ENCODE results near the gene C1orf21.
"Not testable (repeated sequence)": the region's sequence is repeated elsewhere in the genome, so short reads cannot be mapped to it uniquely, and the experiment has no call there.

The C1orf21 gene

DNA sequence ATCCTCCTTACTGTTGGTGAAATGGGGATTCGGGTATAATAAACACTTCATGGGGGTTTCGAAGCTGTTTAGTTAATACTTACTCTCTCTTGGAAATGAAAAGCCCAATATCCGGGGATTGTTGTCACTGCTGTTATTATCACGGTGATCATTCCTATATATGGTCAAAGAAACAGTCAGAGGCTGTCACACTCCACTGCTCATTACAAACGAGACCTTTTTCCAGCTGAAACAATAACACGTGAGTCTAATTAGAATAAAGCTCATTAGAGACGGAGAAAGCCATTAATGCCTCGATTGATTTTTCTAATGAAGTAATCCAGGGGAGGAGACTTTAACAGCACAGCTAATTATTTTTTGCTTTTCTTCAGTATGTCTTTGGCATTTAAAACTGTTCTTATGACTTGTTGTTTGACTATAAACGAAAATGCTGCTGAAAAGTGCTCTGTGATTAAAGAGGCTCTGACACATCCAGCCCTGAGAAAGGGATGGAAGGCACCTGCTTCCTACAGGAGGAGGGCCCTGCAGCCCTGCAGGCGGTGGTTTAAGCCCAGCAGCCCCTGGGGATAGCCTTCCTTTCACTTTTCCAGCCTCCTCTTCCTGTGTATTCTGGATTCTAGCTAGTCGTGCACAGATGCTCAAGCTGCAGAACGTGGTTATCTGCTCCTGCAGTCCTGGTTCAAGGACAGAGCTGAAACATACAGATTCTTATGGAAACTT is 224.2 kb downstream of the C1orf21 start:
- no peak for FAIRE-seq

DNA sequence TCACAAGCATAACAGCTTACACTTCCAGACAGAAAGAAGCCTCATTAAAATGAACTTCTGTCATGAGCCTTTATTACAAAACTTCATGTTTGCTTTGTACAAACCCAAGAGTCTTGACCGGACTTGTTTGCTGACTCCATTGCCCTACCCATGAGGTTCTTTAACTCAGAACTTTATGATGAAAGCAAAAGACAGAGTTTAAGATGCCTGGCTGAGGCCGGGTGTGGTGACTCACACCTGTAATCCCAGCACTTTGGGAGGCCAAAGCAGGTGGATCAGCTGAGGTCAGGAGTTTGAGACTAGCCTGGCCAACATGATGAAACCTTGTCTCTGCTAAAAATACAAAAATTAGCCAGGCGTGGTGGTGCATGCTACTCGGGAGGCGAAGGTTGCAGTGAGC is 225.4 kb downstream of the C1orf21 start:
- FAIRE-seq = not testable (repeated sequence)

DNA sequence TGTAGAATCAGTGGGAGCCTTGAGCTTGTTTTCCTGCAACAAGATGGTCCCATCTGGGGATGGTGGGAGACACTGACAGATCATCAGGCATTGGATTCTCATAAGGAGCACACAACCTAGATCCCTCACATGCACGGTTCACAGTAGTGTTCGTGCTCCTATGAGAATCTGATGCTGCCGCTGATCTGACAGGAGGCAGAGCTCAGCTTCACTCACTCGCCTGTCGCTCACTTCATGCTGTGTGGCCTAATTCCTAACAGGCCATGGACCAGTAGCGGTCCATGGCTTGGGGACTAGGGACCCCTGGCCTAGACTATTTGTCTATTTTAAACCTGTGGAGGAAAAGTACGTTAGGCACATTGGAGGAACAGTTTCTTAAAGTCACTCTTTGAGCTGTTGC is 227.8 kb downstream of the C1orf21 start:
- no peak for FAIRE-seq

DNA sequence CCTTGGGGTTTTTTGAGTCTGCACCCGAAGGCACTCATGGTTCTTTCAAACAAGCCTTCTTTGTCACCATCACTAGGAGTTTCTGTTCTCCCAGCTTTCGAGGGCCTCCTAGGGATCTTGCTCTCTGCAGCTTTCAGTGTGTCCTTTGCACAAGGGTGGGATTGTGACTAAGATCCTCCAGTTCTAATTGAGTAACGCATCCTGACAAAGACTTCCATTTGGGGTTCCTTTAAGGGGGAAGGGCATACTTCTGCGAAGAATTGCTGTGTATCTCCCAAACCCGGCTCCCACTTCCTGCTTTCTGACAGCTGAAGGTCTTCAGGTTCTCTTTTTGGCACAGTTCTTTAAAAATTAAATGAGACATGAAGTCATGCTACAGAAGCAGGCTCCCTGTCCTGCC is 228.5 kb downstream of the C1orf21 start:
- FAIRE-seq = no peak

DNA sequence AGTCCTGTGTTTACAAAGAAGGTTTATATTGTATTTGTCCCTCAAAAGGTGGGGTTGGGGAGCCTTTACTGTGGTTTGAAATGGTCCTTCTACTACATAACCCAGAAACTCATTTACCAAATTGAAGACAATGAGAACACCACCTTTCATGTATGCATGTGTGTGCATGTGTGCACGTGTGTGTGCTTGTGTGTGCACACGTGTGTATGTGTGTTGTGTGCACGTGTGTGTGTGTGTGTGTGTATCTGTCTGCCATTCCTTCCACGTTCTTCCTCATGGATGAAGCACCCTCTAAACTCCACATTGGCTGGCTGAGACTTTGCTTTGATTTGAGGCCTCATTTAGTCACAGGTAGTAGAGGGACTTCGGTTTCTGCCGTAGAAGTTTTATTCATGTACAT is 229.7 kb downstream of the C1orf21 start:
- FAIRE-seq = no peak

DNA sequence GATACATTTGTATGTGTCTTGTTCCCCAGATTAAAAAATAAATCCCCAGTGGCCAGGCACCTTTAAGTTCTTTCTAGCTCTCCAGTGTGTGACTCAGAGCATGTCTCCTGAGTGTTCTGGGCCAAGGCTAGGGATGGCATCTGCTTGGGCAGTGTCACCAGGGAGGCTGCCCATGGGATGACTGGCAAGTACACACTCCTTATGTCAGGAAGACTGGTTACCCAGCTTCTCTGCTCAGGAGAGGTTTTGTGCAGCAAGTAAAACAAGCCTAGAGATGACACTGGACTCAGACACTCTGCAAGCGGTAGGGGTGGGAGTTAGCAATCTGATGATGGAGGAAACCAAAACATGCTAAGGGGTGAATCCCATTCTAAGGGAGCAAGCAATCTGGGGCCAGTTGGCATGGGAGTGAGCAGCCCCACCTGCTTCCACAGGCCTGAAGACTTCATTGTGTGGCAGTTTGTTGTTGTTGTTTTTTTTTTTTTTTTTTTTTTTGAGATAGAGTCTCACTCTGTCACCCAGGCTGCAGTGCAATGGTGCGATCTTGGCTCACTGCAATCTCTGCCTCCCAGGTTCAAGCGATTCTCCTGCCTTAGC is 230.7 kb downstream of the C1orf21 start:
- FAIRE-seq = no peak

DNA sequence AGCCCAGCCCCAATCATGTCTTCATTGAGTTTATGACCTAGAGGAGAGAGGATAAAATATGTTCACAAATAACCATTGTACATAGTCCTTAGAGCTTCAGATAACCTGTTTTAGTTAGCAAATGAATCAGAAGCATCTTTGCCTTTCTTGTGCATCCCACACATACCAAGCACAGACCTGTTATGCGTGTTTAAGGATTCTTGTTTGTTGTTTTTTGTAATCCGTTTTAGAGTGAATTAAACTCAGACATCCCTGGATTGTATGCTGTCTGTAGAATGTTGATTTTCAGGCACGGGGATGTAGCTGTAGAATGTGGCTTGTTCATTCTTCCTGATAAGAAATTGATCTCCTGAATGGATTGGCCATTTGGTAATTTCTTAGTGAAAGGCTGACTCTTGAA is 232.0 kb downstream of the C1orf21 start:
- no peak for FAIRE-seq

DNA sequence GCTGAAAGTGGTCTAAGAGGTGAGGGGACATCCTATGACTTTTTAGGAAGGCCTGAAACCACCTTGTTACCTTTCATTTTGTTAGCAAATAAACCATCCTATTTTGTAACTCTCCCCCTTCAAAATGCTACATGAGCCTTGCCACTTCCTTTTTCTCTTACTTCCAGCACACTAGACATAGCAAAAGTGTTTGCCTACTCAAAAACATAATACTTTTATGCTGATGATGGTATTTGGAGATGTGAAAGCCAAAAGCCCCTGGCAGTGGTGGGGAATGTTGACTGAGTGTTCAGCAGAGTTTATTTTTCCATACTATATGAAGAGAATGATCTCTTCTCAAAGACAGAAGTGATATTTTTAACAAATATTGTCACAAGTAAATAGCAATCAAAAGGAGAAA is 233.6 kb downstream of the C1orf21 start:
- no peak for FAIRE-seq

DNA sequence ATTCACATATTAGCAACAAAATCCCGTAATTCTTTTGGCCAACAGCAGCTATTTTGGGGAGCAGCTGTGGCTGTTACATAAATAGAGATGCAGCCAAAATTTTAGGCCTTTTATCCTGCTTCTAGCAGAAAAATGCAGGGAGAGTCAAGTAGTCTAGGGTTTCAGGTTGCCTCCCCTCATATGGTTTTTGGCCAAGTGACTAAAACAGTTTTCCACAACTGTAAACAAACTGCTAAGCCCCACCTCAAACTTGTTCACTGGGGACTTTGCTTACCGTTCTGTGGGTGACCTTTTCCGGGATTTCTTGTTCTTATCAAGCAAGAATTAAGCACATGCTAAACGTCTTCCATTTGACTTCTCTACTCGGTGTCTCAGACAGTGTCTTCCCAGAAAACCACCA is 234.4 kb downstream of the C1orf21 start:
- no peak for FAIRE-seq

DNA sequence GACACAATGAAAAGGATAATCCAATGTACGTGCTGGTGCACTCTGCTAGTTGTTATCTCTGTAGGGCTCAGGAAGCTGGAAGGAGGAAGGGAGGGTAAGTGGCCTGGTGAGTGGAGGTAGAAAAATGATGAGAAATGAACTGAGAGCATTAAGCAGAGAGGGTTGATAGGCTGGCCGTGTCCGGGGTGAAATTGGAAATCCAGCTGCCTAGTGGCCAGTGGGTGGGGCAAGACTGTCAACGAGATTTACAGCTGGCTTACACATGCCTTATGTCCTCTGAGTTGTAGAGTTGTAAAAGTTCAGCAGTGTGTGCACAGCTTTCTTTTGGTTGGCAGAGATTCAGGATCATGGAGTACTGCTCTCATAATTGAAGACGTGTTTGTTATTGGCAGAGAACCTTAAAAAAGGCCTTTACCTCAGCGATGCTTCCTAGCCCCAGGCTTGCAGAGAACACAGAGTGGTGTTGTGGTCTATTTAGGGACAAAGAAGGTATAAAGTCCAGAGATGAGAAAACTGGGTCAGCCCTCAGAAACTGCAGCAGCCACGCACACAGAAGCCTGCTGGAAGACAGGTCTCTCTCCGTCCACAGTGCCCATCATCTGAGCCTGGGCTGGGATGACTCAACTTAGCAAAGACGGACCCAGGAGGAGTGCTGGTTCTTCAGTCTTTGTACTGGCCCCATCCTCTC is 235.5 kb downstream of the C1orf21 start:
- FAIRE-seq = no peak

DNA sequence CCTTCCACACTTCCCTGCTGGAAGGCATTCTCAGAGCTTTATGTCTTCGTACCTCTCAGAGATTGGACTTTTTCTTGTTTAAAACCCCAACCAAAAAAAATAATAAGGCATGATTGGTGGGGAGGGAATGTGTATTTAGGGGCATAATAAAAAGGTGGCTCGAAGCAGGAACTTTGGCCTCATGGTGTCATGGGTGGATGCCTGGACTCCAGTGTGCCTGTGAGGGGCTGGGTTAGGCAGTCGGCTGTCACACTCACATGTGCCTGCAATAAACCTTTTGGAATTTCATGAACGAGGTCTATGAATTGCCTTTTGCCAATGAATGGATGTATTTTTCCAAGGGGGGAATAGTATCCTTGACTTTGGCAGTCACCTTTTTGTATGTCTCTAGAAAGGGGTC is 236.6 kb downstream of the C1orf21 start:
- no peak for FAIRE-seq

DNA sequence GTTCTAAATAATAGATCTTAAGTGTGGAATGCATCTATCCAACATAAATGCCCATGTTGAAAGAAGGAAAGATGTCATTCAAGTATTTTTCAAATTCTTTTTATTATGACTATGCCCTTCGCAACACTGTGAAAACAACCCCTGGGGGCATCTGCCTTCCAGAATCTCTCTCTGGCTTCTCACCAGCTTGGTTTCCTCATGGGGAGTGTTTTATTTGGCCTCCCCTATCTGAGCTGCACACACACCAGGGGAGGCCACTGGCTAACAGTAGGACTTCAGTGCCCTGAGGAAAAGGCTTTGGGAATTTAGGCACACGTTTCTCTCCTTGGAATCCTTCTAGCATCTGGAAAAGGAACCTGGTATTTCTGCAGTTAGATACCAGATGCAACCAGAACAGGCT is 237.2 kb downstream of the C1orf21 start:
- no peak for FAIRE-seq

DNA sequence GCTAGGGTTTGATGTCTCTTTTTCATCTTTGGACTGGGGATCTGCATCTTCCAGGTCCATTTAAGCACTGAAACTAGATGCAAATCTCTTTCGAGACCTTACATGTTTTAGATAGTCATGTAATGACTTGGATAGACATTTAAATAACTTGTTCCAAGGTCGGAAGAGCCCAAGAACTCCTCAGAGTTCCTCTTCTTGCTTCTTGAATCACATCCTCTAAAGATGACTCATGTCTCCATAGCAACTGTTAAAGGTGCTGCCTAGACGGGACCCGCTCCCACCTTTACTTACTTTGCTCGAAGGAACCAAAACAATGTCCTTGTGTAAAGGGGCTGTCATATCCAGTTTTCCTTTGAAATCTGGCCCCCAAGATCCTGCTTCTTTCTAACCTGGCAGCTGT is 237.8 kb downstream of the C1orf21 start:
- FAIRE-seq = no peak

DNA sequence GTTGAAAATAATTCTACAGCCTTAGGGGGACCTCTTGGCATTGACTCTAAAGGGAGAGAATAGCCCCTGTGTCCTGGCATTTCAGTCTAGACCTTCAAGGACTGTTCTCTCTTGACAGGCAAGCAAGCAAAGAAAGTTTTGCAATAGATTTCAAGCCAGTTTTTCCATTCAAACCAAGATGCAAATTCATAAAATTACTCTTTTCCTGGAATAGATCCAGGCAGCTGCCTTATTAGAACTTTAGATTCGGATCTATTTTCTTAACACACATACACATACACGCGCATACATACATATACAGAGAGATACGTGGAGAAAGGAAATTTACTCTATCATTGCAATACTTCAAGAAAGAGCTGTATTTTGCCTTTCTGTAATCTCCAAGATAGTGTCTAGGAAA is 238.4 kb downstream of the C1orf21 start:
- no peak for FAIRE-seq

DNA sequence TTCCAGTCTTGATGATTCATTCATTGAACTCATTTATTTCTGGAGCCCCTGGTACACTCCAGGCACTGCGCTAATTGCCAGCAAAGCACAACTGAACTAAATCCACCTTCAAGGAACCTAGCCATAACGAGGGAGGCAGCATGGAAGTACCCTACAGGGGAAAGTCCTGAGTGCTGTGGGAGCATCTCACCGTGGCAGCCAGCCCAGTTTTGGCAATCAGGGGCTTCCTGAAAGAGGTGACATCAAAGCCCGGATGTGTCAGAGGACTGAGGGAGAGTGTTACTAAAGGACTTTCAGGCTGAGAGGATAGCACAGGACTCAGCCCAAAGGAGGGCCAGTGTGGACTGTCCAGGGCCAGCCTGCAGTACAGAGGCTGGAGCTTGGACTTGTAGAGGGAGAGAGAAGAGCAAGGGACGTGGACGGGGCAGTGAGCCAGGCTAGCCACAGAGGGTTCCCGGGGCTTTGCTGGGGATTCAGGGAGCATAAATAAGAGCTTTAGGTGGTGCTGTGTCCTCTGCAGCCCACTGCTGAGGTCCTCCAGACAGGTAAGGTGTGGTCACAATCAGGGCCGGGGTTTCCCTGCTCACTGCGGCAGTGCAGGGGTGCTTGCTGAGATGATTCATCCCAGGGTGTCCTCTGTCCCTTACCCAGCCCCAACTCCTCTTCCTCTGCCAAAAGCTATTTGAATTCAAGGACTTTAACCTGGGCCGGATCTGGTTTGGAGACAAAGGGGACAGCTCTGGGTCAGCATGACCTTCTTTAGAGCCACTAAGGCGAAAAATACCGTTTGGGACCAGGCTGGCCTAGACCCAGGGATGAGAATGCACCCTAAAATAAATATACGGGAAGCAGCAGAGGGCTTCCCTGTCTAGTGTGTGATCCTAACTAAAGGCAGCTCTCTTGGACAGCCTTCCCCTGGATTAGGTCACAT is 239.5 kb downstream of the C1orf21 start:
- FAIRE-seq = no peak

DNA sequence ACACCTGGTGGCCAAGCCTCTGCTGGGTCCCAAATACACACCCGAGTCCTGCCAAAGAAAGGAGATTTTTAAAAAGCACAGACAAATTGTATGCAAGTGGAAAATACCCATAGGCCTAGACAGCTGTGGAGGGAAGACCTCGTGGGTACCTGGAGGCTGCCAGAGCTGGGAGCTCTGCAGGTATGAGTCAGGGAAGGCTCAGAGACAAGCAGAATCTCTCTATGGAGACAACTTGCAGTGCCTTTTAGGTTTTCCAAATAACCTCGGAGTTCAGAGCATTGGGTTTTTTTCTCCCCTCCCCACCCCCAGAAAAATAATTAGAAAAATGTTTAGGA is 240.1 kb downstream of the C1orf21 start:
- no peak for FAIRE-seq

DNA sequence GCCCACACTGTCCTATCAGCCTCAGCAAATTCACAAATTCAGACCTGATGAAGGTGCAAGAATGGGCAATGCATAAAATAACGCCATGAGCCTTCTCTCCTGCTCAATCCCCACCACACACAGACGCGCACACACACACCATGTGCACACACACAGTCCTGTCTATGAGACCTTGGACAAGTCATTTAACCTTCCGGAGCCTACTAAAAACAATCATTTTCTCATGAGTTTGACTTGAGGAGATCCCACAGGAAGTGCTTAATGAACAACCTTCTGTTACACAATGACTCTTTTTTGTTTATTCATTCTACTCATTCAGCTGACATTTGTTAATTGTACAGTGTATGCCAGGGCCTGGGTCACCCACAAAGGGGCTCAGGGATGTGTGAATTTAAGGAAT is 242.4 kb downstream of the C1orf21 start:
- FAIRE-seq = no peak

DNA sequence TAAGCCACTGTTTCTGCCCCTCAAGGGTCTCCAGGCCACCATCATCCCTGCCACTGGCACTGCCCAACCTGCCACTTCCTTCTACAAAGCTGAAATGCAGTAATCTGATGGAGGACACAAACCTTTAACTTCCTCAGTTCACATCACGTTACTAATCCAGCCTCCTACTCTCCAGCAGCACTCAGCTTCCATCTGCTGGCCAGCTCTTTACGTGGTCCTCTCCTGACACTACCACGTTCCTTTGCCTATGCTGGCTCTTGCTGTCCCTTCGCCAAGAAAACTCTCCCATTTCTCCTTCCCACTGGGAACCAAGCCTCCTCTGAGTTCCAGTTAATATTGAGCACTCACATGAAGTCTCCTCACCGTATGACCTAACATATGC is 243.8 kb downstream of the C1orf21 start:
- no peak for FAIRE-seq

DNA sequence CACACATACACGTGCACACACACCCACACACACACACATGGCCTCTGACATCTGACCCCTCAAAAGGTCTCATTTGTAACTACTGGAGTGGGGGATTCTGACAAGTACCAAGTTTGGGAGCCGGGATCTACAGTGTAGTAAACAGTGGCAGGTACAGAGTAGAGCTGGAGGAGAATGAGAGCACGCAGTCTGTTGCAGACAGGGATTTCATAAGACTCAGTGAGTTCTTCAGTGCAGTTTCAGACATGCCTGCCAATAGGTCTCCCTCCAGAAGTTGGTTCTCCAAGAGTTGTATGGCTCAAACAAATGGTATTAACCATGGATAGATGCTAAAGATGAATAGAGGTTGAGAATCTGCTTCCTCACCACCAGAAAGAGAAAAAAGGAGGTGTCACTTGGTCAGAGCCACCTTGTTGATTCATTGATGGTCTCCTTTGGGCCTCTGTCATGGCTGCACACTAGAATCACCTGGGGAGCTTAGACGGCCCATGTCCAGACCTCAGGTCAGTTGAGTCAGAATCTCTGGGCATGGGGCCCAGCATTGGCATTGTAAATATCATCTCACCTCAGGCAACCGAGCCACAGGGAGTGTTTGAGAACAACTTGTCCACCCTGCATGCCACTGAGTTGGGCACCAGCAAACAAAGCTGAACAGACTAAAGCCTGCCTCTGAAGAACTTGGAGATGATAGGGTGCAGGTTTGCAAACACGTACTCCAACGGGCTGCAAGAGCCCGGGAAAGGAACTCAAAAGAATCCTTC is 245.8 kb downstream of the C1orf21 start:
- no peak for FAIRE-seq

DNA sequence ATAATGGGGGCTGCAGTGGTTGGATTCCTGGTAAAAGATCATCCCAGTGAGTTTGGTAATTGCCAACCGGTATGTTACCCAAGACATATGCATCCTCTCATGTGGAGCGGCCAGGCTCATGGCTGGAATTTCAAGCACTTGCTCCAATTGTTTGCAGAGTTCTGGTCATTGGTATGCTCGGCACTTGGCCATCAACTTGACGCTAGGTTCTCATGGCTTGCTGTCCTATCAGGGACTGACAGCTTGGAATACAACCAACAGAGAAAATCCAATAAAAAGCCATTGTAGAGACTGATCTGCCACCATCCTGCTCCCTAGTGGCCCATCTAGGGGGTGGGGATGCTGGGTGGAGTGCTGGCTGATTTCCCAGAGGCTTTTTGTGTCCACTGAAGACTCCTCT is 247.0 kb downstream of the C1orf21 start:
- FAIRE-seq = no peak

DNA sequence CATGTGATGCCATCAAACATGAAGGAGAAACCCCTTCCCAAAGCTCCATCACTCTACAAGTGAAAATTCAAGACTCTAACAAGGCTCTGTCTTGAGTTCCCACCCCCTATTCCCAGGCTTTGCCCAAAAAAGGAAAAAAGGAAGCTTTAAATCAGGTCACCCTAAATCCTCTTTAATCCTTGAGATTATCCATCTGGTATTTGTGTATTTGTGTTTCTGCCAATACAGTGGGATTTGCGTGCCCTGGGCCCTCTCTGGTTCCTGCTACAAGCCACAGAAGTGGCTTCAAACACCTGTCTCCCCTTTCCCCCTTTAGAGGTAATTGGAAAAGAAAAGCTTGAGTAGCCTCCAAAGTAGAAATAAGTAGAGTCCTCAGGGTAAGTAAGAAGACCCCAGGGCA is 247.5 kb downstream of the C1orf21 start:
- no peak for FAIRE-seq

DNA sequence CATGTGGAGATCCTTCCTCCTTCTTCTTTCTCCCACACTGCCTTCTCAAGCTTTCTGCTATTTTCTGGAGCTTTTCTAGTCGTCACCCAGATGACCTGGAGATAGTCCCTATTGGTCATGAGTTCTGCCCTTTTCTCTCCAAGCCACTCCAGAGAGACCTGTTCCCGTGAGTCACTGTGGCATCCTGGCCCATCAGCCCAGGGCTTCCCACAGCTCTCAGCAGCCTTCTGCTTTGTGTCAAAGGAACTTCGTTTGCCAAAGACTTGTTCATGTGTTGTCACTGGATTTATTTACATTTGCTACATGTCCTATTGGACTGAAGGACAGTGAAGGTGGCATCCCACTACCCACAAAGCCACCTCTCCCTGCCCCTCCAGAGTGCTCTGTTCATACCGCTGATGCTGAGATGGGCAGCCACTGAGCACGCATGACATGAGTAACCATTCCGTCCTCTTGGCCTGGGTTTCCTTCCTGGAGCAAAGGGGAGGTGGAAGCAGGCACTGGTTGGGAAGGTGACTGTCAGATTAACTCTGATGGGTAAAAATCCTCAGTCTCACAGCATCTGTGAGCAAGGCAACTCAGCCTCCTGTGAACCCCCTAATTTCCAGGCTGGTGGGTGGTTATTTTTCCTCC is 248.6 kb downstream of the C1orf21 start:
- FAIRE-seq = no peak
